Loucy (cell line): ENCODE measurements around the gene PPP4R4.

ENCODE experiments used
- EZH2phosphoT487 ChIP-seq: fragments of 200-600 bp; IDR thresholded peaks from 2 replicates; pipeline ENCODE4 v1.6.1; 2018; ENCODE audit warnings: antibody characterized with exemption, mild to moderate bottlenecking, moderate library complexity, borderline replicate concordance
- TF ChIP-seq, protein P1 (sequence below): fragments of 200-600 bp; sonication (generic); conservative IDR thresholded peaks from 2 replicates; pipeline ENCODE4 v1.5.1; 2014; ENCODE audit warnings: mild to moderate bottlenecking, antibody characterized with exemption, low read length

DNA sequence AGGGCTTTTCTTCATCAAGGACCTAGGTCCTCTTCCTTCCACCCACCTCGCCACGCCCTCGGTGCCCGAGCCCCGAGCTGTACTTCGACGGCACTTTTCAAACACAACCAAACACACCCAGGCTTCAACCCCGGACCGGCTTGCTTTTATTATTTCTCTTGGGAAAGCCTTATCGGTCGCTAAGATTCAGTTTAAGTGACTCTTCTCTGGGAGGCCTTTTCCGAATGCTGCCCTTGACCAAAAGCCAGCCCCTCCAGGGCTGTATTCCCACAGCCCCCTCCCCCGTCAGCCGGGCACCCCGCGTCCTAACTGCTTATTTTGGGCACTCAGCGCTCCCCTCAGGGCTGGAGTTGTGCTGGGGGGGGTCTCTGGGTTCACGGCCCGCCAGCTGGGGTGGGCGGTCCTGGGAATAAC lies 644 bp upstream of the PPP4R4 start:
- TF ChIP-seq, protein P1, sequence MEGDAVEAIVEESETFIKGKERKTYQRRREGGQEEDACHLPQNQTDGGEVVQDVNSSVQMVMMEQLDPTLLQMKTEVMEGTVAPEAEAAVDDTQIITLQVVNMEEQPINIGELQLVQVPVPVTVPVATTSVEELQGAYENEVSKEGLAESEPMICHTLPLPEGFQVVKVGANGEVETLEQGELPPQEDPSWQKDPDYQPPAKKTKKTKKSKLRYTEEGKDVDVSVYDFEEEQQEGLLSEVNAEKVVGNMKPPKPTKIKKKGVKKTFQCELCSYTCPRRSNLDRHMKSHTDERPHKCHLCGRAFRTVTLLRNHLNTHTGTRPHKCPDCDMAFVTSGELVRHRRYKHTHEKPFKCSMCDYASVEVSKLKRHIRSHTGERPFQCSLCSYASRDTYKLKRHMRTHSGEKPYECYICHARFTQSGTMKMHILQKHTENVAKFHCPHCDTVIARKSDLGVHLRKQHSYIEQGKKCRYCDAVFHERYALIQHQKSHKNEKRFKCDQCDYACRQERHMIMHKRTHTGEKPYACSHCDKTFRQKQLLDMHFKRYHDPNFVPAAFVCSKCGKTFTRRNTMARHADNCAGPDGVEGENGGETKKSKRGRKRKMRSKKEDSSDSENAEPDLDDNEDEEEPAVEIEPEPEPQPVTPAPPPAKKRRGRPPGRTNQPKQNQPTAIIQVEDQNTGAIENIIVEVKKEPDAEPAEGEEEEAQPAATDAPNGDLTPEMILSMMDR = no peak
- no peak for TF ChIP-seq EZH2phosphoT487
